ENCODE data around the gene GNPTG. TPM values are rescaled to one million over a fixed set of nuclear protein-coding genes. Genes with fewer than 3 reads are reported as not detected.

GNPTG gene
- total and polyA plus RNA-seq, 2 of the 13 experiments (the other 11 are each of a cell fraction or from before 2014, with no cell fraction given), result 22.7 to 71.1 TPM

GRCh38 chr16:1390239-1390779, 38.6 kb downstream of the GNPTG start (continued):
- no peak for TF ChIP-seq ZHX1 (CRISPR knock-in tag; IDR thresholded peaks at IDR 0.05; ENCODE audit: low read depth)
- no peak for TF ChIP-seq POLR2A (IDR thresholded peaks at IDR 0.05; ENCODE audit: insufficient read depth in 1 of 2, low read depth in 2 of 2, low read length in 2 of 2)

DNA sequence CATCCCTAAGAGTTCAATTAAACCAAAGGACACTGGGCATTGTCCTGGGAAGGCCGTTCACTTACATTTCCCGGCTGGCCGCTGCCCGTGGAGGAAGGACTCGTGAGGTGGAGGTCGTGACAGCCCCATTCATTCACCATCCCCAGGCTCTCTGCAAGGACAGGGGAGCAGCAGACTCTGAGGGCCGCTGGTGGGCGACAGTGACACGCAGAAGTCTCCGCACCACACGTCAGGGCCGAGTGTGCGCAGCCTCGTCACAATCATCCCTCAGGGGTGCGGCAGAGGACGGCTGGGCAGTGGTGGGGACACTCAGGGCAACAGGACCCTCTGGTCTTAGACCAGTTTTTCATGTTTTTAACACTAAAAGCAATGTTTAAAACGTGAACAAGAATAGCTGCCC, 41.1 kb downstream of the GNPTG start:
- H3K27ac ChIP-seq (ENCODE audit: extremely low read length, insufficient read depth, low read length), result no peak overlapping the region
- DNase-seq (ENCODE audit: low spot score) (no peak), FAIRE-seq (no peak), ATAC-seq (no peak)
- H3K27me3 ChIP-seq (ENCODE audit: control insufficient read depth in 1 of 2, insufficient read depth in 2 of 2, low read length in 2 of 2), result no peaks in the 10 kb centered on the region
- no peaks in the 10 kb centered on the region for H3K4me1 ChIP-seq (ENCODE audit: insufficient read depth, low read length)
- no peak overlapping the region for H3K4me3 ChIP-seq (replicated peaks in 1 of 3; ENCODE audit: insufficient read depth in 1 of 3, low read depth in 2 of 3, low read length in 3 of 3)
- BruUV-seq (replicated peaks), result no TSS peak
- no peak overlapping the region for H3K9ac ChIP-seq (ENCODE audit: insufficient read depth, low read depth, low read length)
- H4K20me1 ChIP-seq (ENCODE audit: insufficient read depth, low read length), result no peaks in the 10 kb centered on the region
- H3K79me2 ChIP-seq (ENCODE audit: insufficient read depth, low read length), result no peaks in the 10 kb centered on the region
- POLR2A ChIA-PET, result no interaction called here
- CTCF ChIA-PET (ENCODE audit: low intra/inter-chr PET ratio, low total read pairs), result no interaction called here
- H3K4me2 ChIP-seq (ENCODE audit: low read depth, low read length), result no peak overlapping the region
- H3K36me3 ChIP-seq (replicated peaks in 1 of 2; ENCODE audit: control insufficient read depth in 1 of 2, insufficient read depth in 2 of 2, low read length in 2 of 2), result peaks cover 4% of the 10 kb centered on the region in 2 experiments; a peak in 3 of 5 replicates
- 92% methylated on average over 17 of the region's 17 CpGs for WGBS (ENCODE audit: low lambda C conversion rate)
- no peaks in the 10 kb centered on the region for H3K9me3 ChIP-seq (ENCODE audit: low read length)
- in situ Hi-C loops (cut with HindIII; ENCODE audit: extremely low pct_ligation_motif_present, low pct_unique_long_range_greater_than_20kb), result no loop called here
- intact Hi-C loops (cut with micrococcal nuclease; ENCODE audit: unreplicated experiment), result no loop called here
- H2AFZ ChIP-seq (ENCODE audit: low read length), result no peak overlapping the region
- TF ChIP-seq ZNF484 (CRISPR knock-in tag; IDR thresholded peaks at IDR 0.05; ENCODE audit: borderline replicate concordance, low read depth) (no peak), TRAFD1 (CRISPR knock-in tag; IDR thresholded peaks at IDR 0.05; ENCODE audit: borderline replicate concordance) (no peak), MBNL3 (CRISPR knock-in tag; conservative IDR thresholded peaks at IDR 0.05) (no peak), GMEB2 (CRISPR knock-in tag; IDR thresholded peaks at IDR 0.05; ENCODE audit: low read depth) (no peak), GATA4 (IDR thresholded peaks at IDR 0.05; ENCODE audit: borderline replicate concordance, low read depth) (no peak), MAFF (IDR thresholded peaks at IDR 0.05; ENCODE audit: low read depth, low read length) (no peak), KDM2A (CRISPR knock-in tag; IDR thresholded peaks at IDR 0.05; ENCODE audit: borderline replicate concordance, low read depth) (no peak), ZNF3 (CRISPR knock-in tag; IDR thresholded peaks at IDR 0.05) (no peak), ZNF101 (CRISPR knock-in tag; IDR thresholded peaks at IDR 0.05; ENCODE audit: borderline replicate concordance, low read depth) (no peak), RFX3 (CRISPR knock-in tag; IDR thresholded peaks at IDR 0.05) (no peak), ZNF713 (CRISPR knock-in tag; IDR thresholded peaks at IDR 0.05) (no peak)
- TF ChIP-seq, protein P1, sequence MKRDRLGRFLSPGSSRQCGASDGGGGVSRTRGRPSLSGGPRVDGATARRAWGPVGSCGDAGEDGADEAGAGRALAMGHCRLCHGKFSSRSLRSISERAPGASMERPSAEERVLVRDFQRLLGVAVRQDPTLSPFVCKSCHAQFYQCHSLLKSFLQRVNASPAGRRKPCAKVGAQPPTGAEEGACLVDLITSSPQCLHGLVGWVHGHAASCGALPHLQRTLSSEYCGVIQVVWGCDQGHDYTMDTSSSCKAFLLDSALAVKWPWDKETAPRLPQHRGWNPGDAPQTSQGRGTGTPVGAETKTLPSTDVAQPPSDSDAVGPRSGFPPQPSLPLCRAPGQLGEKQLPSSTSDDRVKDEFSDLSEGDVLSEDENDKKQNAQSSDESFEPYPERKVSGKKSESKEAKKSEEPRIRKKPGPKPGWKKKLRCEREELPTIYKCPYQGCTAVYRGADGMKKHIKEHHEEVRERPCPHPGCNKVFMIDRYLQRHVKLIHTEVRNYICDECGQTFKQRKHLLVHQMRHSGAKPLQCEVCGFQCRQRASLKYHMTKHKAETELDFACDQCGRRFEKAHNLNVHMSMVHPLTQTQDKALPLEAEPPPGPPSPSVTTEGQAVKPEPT (CRISPR knock-in tag; IDR thresholded peaks at IDR 0.05; ENCODE audit: low read depth), result no peak
- TF ChIP-seq, protein P2, sequence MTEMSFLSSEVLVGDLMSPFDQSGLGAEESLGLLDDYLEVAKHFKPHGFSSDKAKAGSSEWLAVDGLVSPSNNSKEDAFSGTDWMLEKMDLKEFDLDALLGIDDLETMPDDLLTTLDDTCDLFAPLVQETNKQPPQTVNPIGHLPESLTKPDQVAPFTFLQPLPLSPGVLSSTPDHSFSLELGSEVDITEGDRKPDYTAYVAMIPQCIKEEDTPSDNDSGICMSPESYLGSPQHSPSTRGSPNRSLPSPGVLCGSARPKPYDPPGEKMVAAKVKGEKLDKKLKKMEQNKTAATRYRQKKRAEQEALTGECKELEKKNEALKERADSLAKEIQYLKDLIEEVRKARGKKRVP (CRISPR knock-in tag; IDR thresholded peaks at IDR 0.05), result no peak
